ENCODE data around the gene MPV17L2. TPM values are rescaled to one million over a fixed set of nuclear protein-coding genes. Genes with fewer than 3 reads are reported as not detected.

The MPV17L2 gene
- total RNA-seq, 3 donors from 2014 or later, result 6.7 to 12.4 (median 12.0) TPM

- intact Hi-C loops (cut with DNase I, micrococcal nuclease), result no loop called here
- Histone ChIP-seq H3K4me3 (no peak overlapping the region), H3K36me3 (ENCODE audit: low read depth) (no peaks in the 10 kb centered on the region), H3K4me1 (ENCODE audit: low read depth) (peaks cover 6% of the 10 kb centered on the region), H3K9me3 (no peaks in the 10 kb centered on the region)
- no peak for TF ChIP-seq CTCF (IDR thresholded peaks at IDR 0.05)
- ATAC-seq (no peak), DNase-seq (peak in 1 of 3 donors; percentile 24)
Observed at GRCh38 chr19:18147396-18147795, 45.6 kb upstream of the MPV17L2 start.

GRCh38 chr19:18149596-18149975 lies 43.4 kb upstream of the MPV17L2 start:
- no peak overlapping the region for H3K4me3 ChIP-seq
- intact Hi-C loops (cut with DNase I, micrococcal nuclease), result no loop called here
- ATAC-seq, result no peak
- TF ChIP-seq CTCF (IDR thresholded peaks at IDR 0.05), result no peak
- peaks cover 17% of the 10 kb centered on the region for H3K4me1 ChIP-seq (ENCODE audit: low read depth)
- no peak for DNase-seq
- no peaks in the 10 kb centered on the region for H3K9me3 ChIP-seq
- peaks cover 4% of the 10 kb centered on the region for H3K36me3 ChIP-seq (ENCODE audit: low read depth)

- DNase-seq (peak in 2 of 3 donors; percentile 22 to 45), ATAC-seq (no peak)
- Histone ChIP-seq H3K4me1 (ENCODE audit: low read depth) (peaks cover 25% of the 10 kb centered on the region), H3K36me3 (ENCODE audit: low read depth) (peaks cover 4% of the 10 kb centered on the region), H3K9me3 (no peaks in the 10 kb centered on the region), H3K4me3 (no peak overlapping the region)
- intact Hi-C loops (cut with DNase I, micrococcal nuclease), result no loop called here
- TF ChIP-seq CTCF (IDR thresholded peaks at IDR 0.05), result no peak
Observed at GRCh38 chr19:18150776-18151624, 42.0 kb upstream of the MPV17L2 start.

GRCh38 chr19:18152442-18152816 lies 40.6 kb upstream of the MPV17L2 start:
- TF ChIP-seq CTCF (IDR thresholded peaks at IDR 0.05), result no peak
- Histone ChIP-seq H3K4me1 (ENCODE audit: low read depth) (peaks cover 39% of the 10 kb centered on the region), H3K36me3 (ENCODE audit: low read depth) (peaks cover 4% of the 10 kb centered on the region), H3K4me3 (peak overlapping the region; percentile 29), H3K9me3 (no peaks in the 10 kb centered on the region)
- DNase-seq, result peak; percentile 98 to 100 (median 98)
- peak; percentile 74 for ATAC-seq
- intact Hi-C loops (cut with DNase I, micrococcal nuclease), result no loop called here

GRCh38 chr19:18152817-18153555 lies 40.0 kb upstream of the MPV17L2 start, which contains the start of gene PIK3R2:
TSS of gene PIK3R2 (plus strand) at chr19:18153163. CDS start at chr19:18155880, 2,717 bp downstream.
- DNase-seq, result peak; percentile 99 to 100 (median 100)
- Histone ChIP-seq H3K36me3 (ENCODE audit: low read depth) (peaks cover 4% of the 10 kb centered on the region), H3K4me1 (ENCODE audit: low read depth) (peaks cover 43% of the 10 kb centered on the region), H3K9me3 (no peaks in the 10 kb centered on the region), H3K4me3 (peak within 1 kb of the TSS; percentile 29)
- TF ChIP-seq CTCF (IDR thresholded peaks at IDR 0.05), result no peak
- ATAC-seq, result peak; percentile 85
- intact Hi-C loops (cut with DNase I, micrococcal nuclease), result no loop called here

Data from mucosa of descending colon (tissue), 3 donors.